NCI-H510A (cell line): ENCODE data around the gene ACAN.

Experiments
- DNase-seq: peaks from one replicate; lab custom pipeline; 2025; lab: John Stamatoyannopoulos, UW

ACAN gene

GRCh38 chr15:88803241-88803919 lies at the start of gene ACAN:
TSS of gene ACAN (plus strand) at chr15:88803436. CDS start at chr15:88836207, 32,771 bp downstream.
- no peak for DNase-seq

- no peak for DNase-seq
Observed at GRCh38 chr15:88756521-88756920, 46.7 kb upstream of the ACAN start.

- DNase-seq = no peak
Observed at GRCh38 chr15:88756921-88757320, 46.3 kb upstream of the ACAN start.

GRCh38 chr15:88759872-88760271 lies 43.4 kb upstream of the ACAN start:
- no peak for DNase-seq

GRCh38 chr15:88764448-88764847 lies 38.8 kb upstream of the ACAN start:
- no peak for DNase-seq

- DNase-seq = no peak
Observed at GRCh38 chr15:88765212-88765611, 38.0 kb upstream of the ACAN start.

GRCh38 chr15:88769161-88769971 lies 33.9 kb upstream of the ACAN start:
- DNase-seq = no peak

- no peak for DNase-seq
Observed at GRCh38 chr15:88775776-88776175, 27.5 kb upstream of the ACAN start.

- DNase-seq = no peak
Observed at GRCh38 chr15:88776646-88777045, 26.6 kb upstream of the ACAN start.

GRCh38 chr15:88779944-88780343 lies 23.3 kb upstream of the ACAN start:
- no peak for DNase-seq

GRCh38 chr15:88782465-88782864 lies 20.8 kb upstream of the ACAN start:
- no peak for DNase-seq

GRCh38 chr15:88785217-88785616 lies 18.0 kb upstream of the ACAN start:
- DNase-seq = no peak

- no peak for DNase-seq
Observed at GRCh38 chr15:88788036-88788435, 15.2 kb upstream of the ACAN start.

- no peak for DNase-seq
Observed at GRCh38 chr15:88788816-88789215, 14.4 kb upstream of the ACAN start.

- no peak for DNase-seq
Observed at GRCh38 chr15:88790486-88790885, 12.8 kb upstream of the ACAN start.

GRCh38 chr15:88791637-88792036 lies 11.6 kb upstream of the ACAN start:
- DNase-seq = no peak

GRCh38 chr15:88792342-88793282 lies 10.6 kb upstream of the ACAN start:
- DNase-seq = no peak

- no peak for DNase-seq
Observed at GRCh38 chr15:88794001-88794400, 9.2 kb upstream of the ACAN start.

GRCh38 chr15:88797663-88798339 lies 5.4 kb upstream of the ACAN start:
- no peak for DNase-seq

GRCh38 chr15:88799341-88799740 lies 3.9 kb upstream of the ACAN start:
- DNase-seq = no peak

GRCh38 chr15:88800026-88800425 lies 3.2 kb upstream of the ACAN start:
- DNase-seq = no peak

- no peak for DNase-seq
Observed at GRCh38 chr15:88800738-88801137, 2.5 kb upstream of the ACAN start.
